Fibroblast of the conjunctiva (primary cell): ENCODE data around the gene PAQR7.

ENCODE experiments used
- DNase-seq: peaks from one replicate; pipeline ENCODE4 v3.0.0-alpha.2; 2010; ENCODE audit warnings: low read depth

PAQR7 gene

DNA sequence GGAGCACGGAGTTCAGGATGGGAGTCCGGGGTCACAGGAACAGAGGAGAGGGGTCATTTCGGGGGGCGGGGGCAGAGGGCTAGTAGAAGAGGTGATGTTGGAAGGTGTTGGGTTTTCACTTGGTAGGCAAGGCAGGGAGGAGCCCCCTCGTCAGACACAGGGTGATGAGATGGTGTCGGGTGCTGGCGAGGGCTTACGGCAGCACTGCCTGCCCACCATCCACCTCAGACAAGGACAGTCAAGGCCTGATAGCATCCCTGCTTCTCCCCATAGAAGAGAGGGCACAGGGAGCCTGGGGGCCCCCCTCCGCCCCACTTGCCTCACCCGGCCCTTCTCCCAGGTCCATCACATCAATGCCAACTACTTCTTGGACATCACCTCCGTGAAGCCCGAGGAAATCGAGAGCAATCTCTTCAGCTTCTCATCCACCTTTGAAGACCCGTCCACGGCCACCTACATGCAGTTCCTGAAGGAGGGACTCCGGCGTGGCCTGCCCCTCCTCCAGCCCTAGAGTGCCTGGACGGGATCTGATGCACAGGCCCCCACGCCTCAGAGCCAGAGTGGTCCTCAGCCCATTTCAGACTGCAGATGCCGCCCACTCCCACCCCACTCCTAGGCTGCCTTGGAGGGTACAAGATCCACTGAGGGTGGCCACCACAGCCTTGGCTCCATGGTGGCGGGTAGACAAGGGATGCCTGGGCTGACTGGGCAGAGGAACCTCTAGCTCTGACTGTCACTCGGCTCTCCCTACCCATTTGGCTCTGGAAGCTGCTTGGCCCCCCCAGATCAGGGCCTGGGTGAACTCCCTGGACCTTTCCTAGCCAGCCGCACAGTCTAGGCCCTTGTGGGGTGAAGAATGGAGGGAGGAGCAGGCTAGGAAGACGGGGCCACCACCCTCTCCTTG is 60.0 kb downstream of the PAQR7 start:
- DNase-seq, result no peak

DNA sequence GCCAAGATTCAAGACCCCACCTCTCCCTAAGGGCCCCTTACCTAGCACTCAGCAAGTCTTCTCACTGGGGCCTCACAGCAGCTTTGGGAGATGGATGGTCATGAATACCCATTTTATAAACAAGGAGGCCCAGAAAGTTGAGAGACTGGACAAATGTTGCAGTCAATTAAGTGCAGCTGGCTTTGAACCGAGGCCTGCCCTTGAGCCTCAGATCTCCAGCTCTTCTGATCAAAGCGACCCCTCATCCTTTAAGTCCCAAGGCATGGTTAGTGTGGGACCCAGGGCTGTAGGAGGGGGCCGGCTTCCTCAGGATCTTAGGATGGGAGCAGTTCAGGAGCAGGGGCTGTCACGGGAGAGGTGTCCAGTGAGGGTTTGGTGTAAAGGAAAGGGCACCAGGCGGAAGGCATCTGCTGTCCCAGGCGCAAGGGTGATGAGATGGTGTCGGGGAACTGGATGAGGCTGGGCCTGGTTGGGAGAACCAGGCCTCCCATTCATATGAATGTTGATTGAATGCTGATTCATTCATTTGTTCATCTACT is 60.9 kb downstream of the PAQR7 start:
- DNase-seq, result no peak

DNA sequence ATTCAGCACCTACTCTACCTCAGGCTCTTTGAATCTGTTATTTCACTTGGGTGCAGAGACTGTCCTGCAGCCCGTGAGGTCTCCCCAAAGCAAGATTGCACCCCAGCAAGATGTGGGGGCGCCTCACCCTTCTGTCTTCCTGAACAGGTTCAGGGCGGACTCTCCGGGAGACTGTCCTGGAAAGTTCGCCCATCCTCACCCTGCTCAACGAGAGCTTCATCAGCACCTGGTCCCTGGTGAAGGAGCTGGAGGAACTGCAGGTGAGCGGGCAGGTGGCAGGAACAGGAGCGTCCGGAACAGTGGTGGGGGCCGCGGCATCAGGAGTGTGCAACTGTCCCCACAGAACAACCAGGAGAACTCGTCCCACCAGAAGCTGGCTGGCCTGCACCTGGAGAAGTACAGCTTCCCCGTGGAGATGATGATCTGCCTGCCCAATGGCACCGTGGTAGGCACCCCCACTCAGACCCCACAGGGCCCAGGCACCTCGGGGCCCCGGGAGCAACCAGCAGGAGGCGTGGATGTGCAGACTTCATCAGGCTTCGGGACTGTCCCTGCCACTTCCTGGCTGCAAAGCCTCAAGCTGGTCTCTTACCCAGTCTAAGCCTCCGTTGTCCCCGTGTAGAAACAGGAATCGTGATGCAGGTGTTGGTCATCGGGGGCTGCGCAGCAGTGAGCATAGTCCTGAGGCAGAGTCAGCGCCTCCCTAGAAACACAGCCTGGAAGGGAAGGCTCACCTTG is 61.6 kb downstream of the PAQR7 start:
- DNase-seq, result no peak

DNA sequence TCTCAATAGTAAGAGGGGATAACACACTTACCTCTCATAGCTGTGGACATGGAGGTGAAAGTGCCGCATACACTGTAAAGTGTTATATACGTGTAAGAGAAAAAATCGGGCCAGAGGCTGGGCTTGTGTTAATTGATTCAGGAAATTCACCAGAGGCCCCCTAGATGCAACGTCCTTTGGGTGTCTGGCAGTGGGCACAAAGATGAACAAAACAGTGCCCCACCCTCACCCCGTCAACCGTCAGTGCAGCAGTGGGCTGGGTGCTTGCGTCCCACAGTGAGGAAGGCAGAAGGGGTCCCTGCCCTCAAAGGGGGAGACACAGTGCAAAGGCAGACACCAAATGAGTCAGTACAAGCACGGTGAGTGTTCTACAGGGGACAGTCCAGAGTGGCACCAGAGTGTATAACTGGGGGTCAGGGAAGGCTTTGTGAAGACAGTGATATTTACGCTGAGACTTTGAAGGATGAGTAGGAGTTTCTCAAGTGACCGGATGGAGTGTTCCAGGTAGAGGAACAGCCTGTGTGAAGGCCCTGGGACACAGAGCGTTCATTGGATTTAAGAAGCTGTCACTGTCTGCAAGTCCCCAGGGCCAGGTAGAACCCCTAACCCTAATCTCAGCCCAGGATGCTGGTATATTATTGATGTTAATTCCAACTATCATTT is 62.3 kb downstream of the PAQR7 start:
- DNase-seq, result no peak
